ENCODE data around the gene USP13. TPM values are rescaled to one million over a fixed set of nuclear protein-coding genes. Genes with fewer than 3 reads are reported as not detected.

Gene USP13
- total RNA-seq, 2 donors from 2014 or later = 12.1 to 13.6 TPM

DNA sequence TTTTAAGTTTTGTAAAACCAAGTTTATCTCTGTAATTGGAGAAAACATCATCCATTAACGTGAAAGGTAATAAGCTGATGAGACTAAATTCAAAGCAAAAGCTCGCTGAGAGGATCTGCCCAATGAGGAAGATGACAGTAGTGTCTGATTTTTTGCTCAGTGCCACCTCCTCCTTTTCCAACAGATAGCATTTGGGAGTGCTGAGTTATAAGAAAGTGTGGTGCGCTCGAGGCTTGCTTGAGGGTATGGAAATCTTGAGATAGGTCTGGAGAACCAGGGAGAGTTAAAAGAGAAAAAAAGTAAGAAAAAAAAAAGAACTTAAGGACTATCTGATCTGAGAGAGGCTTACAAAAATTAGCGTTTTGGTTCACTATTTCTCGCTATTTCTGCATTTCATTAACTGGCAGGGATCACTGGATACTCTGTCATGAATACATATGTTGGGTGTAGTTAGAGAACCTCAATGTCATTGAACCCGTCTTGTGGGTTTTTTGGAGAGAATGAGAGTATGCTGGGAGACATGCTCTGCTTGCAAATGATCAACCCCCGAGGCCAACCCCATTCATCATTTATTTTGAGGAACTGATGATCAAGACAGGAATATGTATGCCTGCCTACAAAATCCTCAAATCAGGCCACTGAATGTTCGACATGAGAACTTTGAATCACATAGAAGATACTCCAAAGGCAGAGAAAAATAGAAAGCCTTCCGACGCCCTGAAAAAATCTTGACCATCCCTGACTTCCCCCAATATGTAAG lies 973 bp upstream of the USP13 start:
- no peak for DNase-seq (ENCODE audit: low spot score)
- intact Hi-C loops (cut with DNase I) = loop anchor here in 1 of 2 donors (10.0 kb wide), 1 partner anchor 63 kb away; no protein-coding TSS in a partner anchor

DNA sequence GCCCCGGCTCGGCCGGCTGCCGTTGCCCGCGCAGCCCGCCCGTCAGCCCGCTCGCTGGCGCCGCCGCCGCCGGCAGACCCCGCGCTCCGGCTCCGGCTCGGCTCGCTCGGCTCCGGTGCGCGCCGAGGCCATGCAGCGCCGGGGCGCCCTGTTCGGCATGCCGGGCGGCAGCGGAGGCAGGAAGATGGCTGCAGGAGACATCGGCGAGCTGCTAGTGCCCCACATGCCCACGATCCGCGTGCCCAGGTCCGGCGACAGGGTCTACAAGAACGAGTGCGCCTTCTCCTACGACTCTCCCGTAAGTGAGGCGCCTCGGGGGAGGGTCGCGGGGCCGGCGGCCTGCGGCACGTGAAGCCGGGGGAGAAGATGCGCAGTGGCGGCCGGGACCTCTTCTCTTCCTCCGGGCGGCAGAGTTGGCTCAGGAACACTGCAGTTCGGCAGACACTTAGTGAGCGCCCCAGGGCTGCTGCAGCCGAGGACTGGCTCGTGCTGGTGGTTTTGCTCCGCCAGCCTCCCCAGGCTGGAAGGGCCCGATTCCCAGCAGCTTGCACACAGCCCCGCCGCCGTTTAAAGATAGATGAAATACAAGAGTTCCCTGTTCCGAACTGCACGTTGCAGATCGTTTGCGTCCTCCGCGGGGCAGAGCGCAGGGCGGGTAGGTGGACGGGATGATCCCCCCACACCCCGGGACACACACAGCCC lies 407 bp downstream of the USP13 start:
- intact Hi-C loops (cut with DNase I) = loop anchor here in 1 of 2 donors (10.0 kb wide), 1 partner anchor 62 kb away; no protein-coding TSS in a partner anchor
- peak; percentile 91 for DNase-seq (ENCODE audit: low spot score)

DNA sequence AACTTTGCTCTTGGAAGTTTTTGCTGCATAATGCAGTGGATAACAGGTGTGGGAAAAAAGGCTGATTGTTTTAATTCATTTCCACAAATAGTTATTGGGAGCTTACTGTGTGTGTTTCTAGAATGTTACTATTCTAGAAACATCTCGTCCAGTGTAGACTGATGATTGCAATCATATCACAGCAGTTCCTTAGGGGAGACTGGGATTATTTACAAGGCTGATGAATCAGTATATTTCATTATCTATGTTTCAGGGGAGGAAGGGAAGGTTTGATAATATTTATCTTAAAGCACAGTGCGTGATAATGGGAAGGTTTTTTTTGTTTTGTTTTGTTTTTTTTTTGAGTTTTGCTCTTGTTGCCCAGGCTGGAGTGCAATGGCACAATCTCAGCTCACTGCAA lies 2.4 kb downstream of the USP13 start:
- intact Hi-C loops (cut with DNase I) = loop anchor here in 1 of 2 donors (10.0 kb wide), 1 partner anchor 60 kb away; no protein-coding TSS in a partner anchor
- DNase-seq (ENCODE audit: low spot score) = no peak

- intact Hi-C loops (cut with DNase I) = loop anchor here in 1 of 2 donors (10.0 kb wide), 1 partner anchor 56 kb away; no protein-coding TSS in a partner anchor
- DNase-seq (ENCODE audit: low spot score) = no peak
Measured at GRCh38 chr3:179658606-179659005, 5.8 kb downstream of the USP13 start.

- DNase-seq (ENCODE audit: low spot score) = no peak
- intact Hi-C loops (cut with DNase I) = no loop called here
Measured at GRCh38 chr3:179660872-179661271, 8.0 kb downstream of the USP13 start.

DNA sequence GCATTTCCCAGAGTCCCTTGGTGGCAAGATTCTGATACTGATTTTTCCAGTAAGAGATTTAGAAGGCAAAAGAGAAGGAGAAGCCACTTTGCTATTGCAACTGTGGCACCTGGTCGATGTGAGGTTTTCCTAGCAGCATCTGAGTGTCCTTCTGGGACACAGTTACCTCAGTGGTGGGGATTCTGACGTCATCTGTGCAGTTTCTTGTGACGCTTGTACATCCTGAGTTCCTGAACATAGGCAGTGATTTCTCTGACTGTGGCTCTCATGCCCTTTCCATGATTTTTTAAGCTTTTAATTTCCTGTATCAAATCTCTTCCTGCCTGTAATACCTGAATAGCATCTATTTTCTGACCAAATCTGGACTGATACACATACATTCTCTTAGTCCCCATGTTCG lies 8.9 kb downstream of the USP13 start:
- intact Hi-C loops (cut with DNase I) = no loop called here

GRCh38 chr3:179663093-179663492 lies 10.3 kb downstream of the USP13 start:
- no peak for DNase-seq (ENCODE audit: low spot score)
- intact Hi-C loops (cut with DNase I) = no loop called here

More for the DNA sequence above, 8.9 kb downstream of the USP13 start:
- DNase-seq (ENCODE audit: low spot score) = no peak

DNA sequence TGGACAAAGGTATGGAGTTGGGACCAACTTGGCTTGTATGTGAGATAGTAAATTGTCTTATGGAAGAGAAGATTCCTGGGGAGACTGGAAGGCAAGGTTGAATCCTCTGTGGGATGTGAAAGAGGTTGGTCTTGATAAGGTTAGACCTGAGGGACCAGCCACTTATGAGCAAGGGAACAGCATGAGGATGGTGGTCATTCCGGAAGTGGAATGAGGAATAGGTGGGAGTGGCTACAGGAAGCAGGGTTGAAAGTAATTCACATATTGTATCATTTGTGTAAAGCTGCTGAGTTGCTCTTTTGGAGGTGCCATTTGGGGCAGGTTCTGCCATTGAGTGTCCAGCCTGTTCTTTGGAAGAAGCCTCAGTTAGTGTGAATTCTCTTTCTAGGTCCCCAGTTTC lies 13.2 kb downstream of the USP13 start:
- DNase-seq (ENCODE audit: low spot score) = no peak
- intact Hi-C loops (cut with DNase I) = no loop called here

GRCh38 chr3:179666436-179667035 lies 13.7 kb downstream of the USP13 start:
- no peak for DNase-seq (ENCODE audit: low spot score)
- intact Hi-C loops (cut with DNase I) = no loop called here

GRCh38 chr3:179668429-179668828 lies 15.6 kb downstream of the USP13 start:
- intact Hi-C loops (cut with DNase I) = no loop called here
- DNase-seq (ENCODE audit: low spot score) = no peak

DNA sequence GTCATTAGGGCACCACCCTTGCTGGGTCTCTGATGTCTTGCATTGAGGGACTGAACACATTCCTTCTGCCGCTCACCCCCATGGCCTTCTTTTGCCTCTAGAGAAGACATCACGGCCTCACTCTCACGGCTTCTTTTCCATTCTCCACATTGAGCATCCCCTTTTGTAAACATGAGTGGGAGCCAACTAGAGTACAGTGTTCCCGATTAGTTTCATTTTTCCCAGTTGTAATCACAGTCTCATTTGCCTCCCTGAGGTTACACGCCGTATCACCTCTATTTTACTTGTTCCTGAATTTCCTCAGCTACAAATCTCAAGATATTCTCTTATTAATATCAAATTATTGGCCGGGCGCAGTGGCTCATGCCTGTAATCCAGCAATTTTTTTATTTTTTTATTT lies 17.5 kb downstream of the USP13 start:
- intact Hi-C loops (cut with DNase I) = no loop called here
- DNase-seq (ENCODE audit: low spot score) = no peak

- intact Hi-C loops (cut with DNase I) = no loop called here
- no peak for DNase-seq (ENCODE audit: low spot score)
Measured at GRCh38 chr3:179671309-179671708, 18.5 kb downstream of the USP13 start.

DNA sequence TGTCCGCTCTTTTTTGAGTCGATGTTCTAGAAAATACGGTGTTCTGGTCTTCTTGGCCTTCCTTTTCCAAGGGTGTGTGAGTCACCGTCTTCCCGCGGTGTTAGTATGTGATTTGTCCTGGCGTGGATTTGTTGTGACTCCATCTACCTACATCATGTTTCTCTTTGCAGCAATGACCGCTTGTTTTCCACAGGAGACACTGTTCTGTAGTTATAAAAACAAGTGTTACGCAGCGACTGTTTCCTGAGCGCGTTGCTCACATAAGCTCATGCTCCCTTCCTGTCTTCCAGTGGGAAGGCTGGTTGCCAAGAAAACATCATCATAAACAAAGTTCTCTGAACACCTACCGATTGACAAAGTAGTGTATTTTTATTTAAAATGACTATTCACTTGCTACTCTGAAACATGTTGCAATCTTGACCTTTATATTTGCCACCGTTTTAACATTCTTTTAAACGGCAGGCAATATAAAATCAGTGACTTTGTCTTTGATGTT lies 19.0 kb downstream of the USP13 start:
- no peak for DNase-seq (ENCODE audit: low spot score)
- intact Hi-C loops (cut with DNase I) = no loop called here

GRCh38 chr3:179672918-179673317 lies 20.1 kb downstream of the USP13 start:
- intact Hi-C loops (cut with DNase I) = no loop called here
- DNase-seq (ENCODE audit: low spot score) = no peak

DNA sequence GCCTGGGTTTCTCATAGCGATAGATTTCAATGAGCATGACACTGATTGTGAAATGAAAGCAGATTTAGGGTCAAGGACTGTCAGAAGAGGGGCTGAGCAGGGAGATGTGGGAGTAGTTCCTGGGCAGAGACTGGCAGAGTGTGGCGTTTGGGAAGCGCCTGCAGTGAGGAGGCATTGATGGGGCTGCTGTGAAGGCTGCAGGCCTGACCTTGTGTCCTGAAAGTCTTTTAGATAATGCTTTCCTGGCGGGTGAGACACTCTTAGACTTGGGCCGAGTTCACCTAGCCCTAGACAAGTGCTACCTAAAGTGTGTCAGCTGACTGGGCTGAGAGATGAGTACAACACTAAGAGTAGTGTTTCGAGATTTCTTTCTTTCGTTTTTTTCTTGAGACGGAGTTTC lies 20.7 kb downstream of the USP13 start:
- no peak for DNase-seq (ENCODE audit: low spot score)
- intact Hi-C loops (cut with DNase I) = no loop called here

GRCh38 chr3:179676081-179676480 lies 23.2 kb downstream of the USP13 start:
- intact Hi-C loops (cut with DNase I) = no loop called here
- DNase-seq (ENCODE audit: low spot score) = no peak

- no peak for DNase-seq (ENCODE audit: low spot score)
- intact Hi-C loops (cut with DNase I) = no loop called here
Measured at GRCh38 chr3:179677884-179678283, 25.0 kb downstream of the USP13 start.

GRCh38 chr3:179681492-179682263 lies 28.8 kb downstream of the USP13 start:
- intact Hi-C loops (cut with DNase I) = no loop called here
- DNase-seq (ENCODE audit: low spot score) = no peak

DNA sequence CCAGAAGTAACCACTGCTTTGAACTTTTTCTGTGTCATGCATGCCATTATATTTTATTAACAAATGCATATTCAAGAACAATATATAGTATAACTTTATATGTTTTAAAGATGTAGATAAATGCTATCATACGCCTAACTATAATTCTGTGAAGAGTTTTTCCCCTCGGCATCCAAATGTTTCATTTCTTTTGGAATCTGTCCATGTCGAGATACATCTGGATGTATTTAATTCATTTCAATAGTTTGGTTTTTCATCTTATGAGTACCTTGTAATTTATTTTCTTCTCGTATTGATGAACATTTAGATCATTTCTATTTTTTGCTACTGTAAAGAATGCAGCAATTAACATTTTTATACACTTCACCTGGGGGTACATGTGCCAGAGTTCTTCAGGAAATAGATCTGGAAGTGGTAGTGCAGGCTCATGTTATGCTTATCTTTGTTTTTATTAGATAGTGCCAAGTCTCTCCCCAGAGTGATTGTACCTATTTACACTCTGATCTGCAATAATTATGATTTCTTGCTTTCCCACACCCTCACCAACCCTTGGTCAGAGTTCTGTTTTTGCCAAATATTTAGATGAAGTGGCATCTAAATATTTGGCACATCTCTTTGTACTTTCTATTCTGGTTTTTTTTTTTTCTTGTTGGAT lies 29.7 kb downstream of the USP13 start:
- intact Hi-C loops (cut with DNase I) = no loop called here
- DNase-seq (ENCODE audit: low spot score) = no peak
